K562 treated with DMSO at 1 percent for 12 hours (cell line): ENCODE results near the gene ZIC1. TPM values are rescaled to one million over a fixed set of nuclear protein-coding genes. Genes with fewer than 3 reads are reported as not detected.

ENCODE experiments used
- total RNA-seq: library from RNA; unstranded; fragments of 300-600 nt; gene quantifications from 2 replicates; pipeline ENCODE4 v1.2.3, GENCODE V29; 2022; ENCODE audit not compliant: insufficient read depth

The ZIC1 gene
- not detected in 2 replicates for total RNA-seq

DNA sequence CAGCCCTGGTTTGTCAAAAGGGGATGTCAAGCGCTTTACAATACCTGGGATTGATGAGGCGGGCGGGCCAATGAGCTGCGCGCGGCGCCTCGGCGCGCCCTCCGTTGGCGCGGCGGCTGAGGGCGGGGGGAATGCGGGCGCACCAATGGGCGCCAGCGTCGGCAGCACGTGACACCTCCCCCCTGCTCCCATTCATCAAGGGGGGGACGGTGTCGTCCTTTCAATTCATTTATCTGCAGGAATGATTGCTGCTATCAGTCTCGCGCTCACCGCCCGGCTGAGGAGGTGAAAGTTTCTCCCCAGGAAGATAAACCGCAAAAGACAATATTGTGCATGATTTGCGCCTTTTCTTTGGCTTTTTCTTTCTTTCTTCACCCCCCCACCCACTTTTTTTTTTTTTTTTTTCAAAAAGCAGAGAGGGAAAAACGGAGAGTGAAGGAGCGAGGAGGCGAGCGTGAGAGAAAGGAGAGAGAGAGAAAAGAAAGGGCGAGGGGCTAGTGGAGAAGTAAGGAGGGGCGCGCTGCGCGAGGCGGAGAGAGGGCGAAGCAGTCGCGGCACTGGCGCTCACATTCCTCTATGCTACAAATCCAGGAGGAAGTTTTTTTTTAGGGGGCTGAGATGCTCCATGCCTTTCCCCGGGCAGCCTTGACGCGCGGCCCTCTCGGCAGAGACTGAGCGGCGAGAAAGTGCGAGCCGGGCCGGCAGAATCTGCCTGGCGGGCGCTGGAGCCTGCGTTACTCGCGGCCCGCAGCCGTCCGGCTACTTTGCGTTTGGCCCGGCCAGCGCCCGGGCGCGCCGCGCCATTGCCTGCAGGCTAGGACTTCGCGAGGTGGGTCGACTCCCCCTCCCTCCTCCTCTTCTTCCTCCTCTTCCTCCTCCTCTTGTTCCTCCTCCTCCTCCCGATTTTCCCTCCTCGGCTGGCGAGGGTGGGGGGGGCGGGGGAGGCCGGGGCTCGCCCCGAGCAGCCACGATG is at the start of gene ZIC1:
TSS of gene ZIC1 (plus strand) at position 223 of the 973 bp plus-strand sequence. CDS start at position 971, 748 bp downstream.

DNA sequence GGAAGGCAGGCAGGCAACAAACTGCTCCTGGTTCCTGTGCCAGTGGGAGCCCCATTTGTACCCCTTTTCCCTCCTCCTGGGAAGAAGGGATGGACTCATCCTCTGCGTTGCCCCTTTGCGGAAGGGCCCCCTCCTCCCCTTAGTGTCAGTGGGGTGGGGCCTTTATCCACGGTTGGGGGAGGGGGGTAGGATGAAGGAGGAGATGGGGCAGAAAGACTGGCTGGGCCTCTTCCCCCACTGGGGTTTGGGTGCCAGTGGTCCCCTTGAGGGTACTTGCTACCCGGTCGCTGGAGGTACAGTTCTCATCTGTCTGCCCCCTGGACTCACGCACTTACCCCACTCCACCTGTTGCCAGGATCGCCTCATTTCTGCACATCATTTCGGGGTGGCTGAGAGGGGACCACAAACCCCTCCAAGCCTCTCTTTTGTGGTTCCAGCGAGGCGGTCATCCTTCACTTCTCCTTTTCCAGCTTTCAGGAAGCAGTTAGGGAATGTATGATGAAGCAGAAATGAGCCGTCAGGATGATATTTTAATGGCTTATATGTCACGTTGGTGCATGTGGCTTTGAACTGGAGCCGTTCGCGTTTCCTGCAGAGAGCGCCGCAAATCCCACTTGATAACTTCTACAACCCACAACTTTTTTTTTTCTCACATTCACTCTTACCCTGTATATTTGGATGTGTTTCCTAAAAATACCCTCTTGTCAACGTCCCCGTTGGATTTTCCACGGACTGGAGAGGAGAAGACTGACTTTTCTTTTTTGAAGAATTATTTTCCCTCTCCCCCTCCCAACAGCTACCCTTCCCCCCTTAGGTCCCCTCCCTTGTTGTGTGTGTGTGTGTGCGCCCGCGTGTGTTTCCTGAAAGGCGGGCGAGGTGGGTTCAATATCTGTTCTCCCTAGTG is 2.9 kb upstream of the ZIC1 start, which contains the start of gene ZIC4:
TSS of gene ZIC4 (minus strand) at position 516 of the 904 bp plus-strand sequence. CDS start 3,746 bp downstream, outside the sequence.

Other genes starting within 250 kb of the ZIC1 start
- not detected in 2 replicates for gene ZIC4, start 2.8 kb upstream of the ZIC1 start, total RNA-seq